ENCODE measurements around the gene ZNF749. TPM values are rescaled to one million over a fixed set of nuclear protein-coding genes. Genes with fewer than 3 reads are reported as not detected.

The ZNF749 gene
- total and polyA plus RNA-seq, 7 donors: 1.9 to 10.2 (median 4.5) TPM

DNA sequence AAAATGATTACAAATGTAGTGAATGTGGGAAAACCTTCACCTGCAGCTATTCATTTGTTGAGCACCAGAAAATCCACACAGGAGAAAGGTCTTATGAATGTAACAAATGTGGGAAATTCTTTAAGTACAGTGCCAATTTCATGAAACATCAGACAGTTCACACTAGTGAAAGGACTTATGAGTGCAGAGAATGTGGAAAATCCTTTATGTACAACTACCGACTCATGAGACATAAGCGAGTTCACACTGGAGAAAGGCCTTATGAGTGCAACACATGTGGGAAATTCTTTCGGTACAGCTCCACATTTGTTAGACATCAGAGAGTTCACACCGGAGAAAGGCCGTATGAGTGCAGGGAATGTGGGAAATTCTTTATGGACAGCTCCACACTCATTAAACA lies 36.3 kb upstream of the ZNF749 start:
- no peak for TF ChIP-seq POLR2AphosphoS5 (IDR thresholded peaks at IDR 0.05)
- TF ChIP-seq, protein P1, sequence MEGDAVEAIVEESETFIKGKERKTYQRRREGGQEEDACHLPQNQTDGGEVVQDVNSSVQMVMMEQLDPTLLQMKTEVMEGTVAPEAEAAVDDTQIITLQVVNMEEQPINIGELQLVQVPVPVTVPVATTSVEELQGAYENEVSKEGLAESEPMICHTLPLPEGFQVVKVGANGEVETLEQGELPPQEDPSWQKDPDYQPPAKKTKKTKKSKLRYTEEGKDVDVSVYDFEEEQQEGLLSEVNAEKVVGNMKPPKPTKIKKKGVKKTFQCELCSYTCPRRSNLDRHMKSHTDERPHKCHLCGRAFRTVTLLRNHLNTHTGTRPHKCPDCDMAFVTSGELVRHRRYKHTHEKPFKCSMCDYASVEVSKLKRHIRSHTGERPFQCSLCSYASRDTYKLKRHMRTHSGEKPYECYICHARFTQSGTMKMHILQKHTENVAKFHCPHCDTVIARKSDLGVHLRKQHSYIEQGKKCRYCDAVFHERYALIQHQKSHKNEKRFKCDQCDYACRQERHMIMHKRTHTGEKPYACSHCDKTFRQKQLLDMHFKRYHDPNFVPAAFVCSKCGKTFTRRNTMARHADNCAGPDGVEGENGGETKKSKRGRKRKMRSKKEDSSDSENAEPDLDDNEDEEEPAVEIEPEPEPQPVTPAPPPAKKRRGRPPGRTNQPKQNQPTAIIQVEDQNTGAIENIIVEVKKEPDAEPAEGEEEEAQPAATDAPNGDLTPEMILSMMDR (IDR thresholded peaks at IDR 0.05): no peak
- no peak for TF ChIP-seq POLR2A (IDR thresholded peaks at IDR 0.05)
- TF ChIP-seq EP300 (IDR thresholded peaks at IDR 0.05): no peak
- Histone ChIP-seq H3K36me3 (peaks cover 26 to 76% (median 42%) of the 10 kb centered on the region in 4 donors), H3K4me3 (no peak overlapping the region), H3K27ac (no peak overlapping the region), H3K9me3 (peaks cover 9 to 29% (median 23%) of the 10 kb centered on the region in 4 donors), H3K27me3 (no peaks in the 10 kb centered on the region), H3K4me1 (no peaks in the 10 kb centered on the region)
- DNase-seq: no peak
- intact Hi-C loops (cut with DNase I): no loop called here
- WGBS, 2 donors: 97 to 99% methylated on average over 5 of the region's 5 CpGs

DNA sequence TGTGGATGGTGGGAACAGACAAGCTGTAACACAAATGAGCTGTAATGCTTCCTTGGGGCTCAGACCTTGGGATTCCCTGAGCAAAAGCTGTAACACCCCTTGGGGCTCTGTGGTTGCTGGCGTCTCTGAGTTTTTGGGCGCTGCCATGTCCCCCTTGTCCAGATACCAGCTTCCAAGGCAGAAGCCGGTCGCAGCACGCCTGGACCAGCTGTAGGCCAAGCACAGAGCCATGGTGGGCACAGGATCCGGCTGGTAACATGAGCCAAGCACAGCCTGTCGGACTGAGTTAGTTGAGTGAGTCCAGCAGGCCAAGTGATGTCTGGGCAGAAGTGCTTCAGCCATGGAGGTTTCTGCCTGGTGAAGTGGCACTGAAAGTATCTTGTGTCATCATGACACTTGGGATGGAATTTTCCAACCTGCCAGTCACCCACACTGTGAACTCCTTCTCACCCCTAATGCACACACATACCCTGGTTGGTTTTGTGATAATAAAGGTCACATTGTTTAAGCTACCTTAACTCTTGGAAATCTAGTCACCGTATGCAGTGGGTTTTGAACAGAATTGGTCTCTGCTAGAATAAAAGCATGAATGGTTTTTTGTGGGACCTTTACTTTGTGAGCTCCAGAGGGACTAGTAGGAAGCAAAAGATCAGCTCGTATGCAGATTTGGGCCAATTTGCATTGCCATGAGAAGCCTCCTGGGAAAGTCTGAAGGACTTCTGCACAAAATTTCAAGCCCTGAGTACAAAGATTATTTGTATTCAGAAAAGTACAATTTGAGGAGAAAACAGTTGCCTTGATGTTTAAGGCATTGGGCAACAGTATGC lies 31.2 kb upstream of the ZNF749 start:
- Histone ChIP-seq H3K4me1 (no peaks in the 10 kb centered on the region), H3K9me3 (peaks cover 0 to 12% (median 8%) of the 10 kb centered on the region in 4 donors), H3K36me3 (peaks cover 3 to 30% (median 6%) of the 10 kb centered on the region in 4 donors), H3K27ac (no peak overlapping the region), H3K4me3 (no peak overlapping the region), H3K27me3 (no peaks in the 10 kb centered on the region)
- intact Hi-C loops (cut with DNase I): no loop called here
- TF ChIP-seq POLR2AphosphoS5 (IDR thresholded peaks at IDR 0.05) (no peak), EP300 (IDR thresholded peaks at IDR 0.05) (no peak), POLR2A (IDR thresholded peaks at IDR 0.05) (no peak)
- TF ChIP-seq, protein P1 (IDR thresholded peaks at IDR 0.05): no peak
- DNase-seq: no peak
- 95% methylated on average over 9 of the region's 9 CpGs for WGBS, 2 donors

DNA sequence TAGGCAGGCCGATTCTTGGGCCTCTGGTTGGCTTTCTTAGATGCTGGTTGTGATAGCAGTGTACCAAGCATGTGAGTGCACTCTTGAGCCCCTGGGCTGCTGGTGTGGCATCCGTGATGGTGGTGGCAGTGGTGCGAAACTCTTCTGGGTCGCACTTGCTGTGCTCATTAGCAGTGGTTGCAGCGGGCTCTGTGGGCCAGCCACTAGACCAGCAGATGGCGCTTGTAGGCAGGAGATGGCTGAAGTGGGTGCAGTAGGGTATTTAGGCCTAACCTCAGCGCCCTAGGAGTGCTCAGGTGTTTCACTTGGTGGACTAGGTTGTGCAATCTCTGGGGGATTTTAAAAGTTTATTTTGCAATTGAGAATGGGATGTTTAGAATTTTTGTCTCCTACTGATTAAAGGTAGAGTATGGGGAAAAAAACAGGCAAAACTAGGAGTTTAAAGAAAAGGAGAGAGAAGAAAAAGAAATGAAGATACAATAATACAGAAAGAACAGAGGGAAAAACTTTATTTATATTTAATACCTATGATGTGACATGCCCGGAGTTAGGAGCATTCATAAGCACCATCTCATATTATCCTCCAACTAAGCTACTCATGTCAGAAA lies 28.5 kb upstream of the ZNF749 start:
- no peak overlapping the region for H3K4me3 ChIP-seq
- TF ChIP-seq, protein P1 (IDR thresholded peaks at IDR 0.05): peak in 1 of 4 experiments; percentile 35
- TF ChIP-seq EP300 (IDR thresholded peaks at IDR 0.05): no peak
- intact Hi-C loops (cut with DNase I): no loop called here
- H3K27me3 ChIP-seq: no peaks in the 10 kb centered on the region
- H3K9me3 ChIP-seq: peaks cover 0 to 8% (median 0%) of the 10 kb centered on the region in 4 donors
- H3K4me1 ChIP-seq: peaks cover 0 to 10% (median 6%) of the 10 kb centered on the region in 4 donors
- no peak overlapping the region for H3K27ac ChIP-seq
- H3K36me3 ChIP-seq: peaks cover 0 to 3% (median 0%) of the 10 kb centered on the region in 4 donors
- DNase-seq: no peak
- WGBS, 2 donors: 22 to 26% methylated on average over 8 of the region's 8 CpGs

DNA sequence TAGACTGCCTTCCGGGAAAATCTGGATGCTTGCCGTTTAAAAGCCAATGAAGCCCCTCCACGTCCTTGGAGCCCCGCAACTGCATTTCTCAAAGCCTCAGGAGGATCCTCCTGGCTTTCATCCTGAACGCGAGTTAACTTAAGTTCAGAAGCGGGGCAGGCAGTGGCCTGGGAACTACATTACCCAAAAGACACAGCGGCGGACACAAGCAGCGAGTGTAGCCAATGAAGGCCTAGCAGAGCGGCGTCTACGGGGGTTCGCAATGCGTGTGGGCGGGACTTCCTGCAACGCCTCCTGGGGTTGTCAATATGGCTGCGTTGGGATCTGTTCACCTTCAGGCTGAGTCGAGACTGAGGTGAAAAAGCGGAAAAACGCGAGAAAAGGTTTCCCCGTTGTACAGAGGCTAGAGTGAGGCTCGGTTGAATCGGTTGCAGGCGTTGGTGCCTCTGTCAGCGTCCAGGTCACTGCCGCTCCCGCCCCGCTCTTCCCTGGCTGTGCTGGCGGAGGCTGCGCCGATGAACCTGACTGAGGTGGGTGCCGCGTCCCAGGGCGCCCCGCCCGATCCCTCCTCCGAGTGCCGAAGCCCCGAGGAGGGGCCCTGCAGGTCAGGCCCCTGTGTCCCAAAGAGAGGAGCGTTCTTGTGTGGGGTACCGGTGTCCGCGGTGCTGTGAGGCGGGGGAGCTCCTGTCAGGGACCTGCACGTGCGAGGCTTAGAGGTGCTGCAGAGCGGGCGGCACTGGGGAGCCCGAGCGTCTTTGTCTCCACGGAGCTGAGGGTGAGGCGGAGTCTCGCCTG lies 24.1 kb upstream of the ZNF749 start, which contains the start of gene ZNF17:
ZNF17 (plus strand) TSS at position 285 of the 795 bp plus-strand sequence. CDS start 2,455 bp downstream, outside the sequence.
- TF ChIP-seq POLR2AphosphoS5 (IDR thresholded peaks at IDR 0.05) (peak; percentile 64 to 79 (median 73)), POLR2A (IDR thresholded peaks at IDR 0.05) (peak; percentile 11 to 28), EP300 (IDR thresholded peaks at IDR 0.05) (no peak)
- TF ChIP-seq, protein P1 (IDR thresholded peaks at IDR 0.05): no peak
- intact Hi-C loops (cut with DNase I): loop anchor here (2.0 kb wide), 1 partner anchor 24 kb away; the partner anchor contains the start of gene ZNF749
- Histone ChIP-seq H3K27me3 (no peaks in the 10 kb centered on the region), H3K4me1 (peaks cover 0 to 20% (median 16%) of the 10 kb centered on the region in 4 donors), H3K36me3 (peaks cover 0 to 32% (median 13%) of the 10 kb centered on the region in 4 donors), H3K27ac (peak within 1 kb of the TSS; percentile 70 to 84 (median 74)), H3K9me3 (peaks cover 0 to under 1% (median 0%) of the 10 kb centered on the region in 4 donors), H3K4me3 (peak within 1 kb of the TSS; percentile 60 to 99 (median 79))
- 0% methylated on average over 55 of the region's 55 CpGs for WGBS, 2 donors
- peak; percentile 96 for DNase-seq
